GM12892 (cell line): ENCODE measurements around the gene OR7D2.

ENCODE experiments used
- POLR2A ChIP-seq: IDR thresholded peaks from 2 replicates; pipeline ENCODE4 v1.6.1; 2011; ENCODE audit warnings: low read depth, low read length, control low read depth
- POLR2AphosphoS5 ChIP-seq: IDR thresholded peaks from 2 replicates; pipeline ENCODE4 v1.6.1; 2011; ENCODE audit warnings: low read depth, low read length, control low read depth

GRCh38 chr19:9159891-9160290, 18.9 kb upstream of the OR7D2 start:
- TF ChIP-seq POLR2A (no peak), POLR2AphosphoS5 (no peak)
